HG03060 (cell line): ENCODE data around the gene DGUOK.

Source experiments
- ATAC-seq: cut with Tn5 transposase; IDR thresholded peaks from one replicate; pipeline ENCODE4 v1.9.1; 2021; ENCODE audit warnings: low read depth, moderate number of reproducible peaks; ENCODE audit not compliant: unreplicated experiment

DGUOK gene

DNA sequence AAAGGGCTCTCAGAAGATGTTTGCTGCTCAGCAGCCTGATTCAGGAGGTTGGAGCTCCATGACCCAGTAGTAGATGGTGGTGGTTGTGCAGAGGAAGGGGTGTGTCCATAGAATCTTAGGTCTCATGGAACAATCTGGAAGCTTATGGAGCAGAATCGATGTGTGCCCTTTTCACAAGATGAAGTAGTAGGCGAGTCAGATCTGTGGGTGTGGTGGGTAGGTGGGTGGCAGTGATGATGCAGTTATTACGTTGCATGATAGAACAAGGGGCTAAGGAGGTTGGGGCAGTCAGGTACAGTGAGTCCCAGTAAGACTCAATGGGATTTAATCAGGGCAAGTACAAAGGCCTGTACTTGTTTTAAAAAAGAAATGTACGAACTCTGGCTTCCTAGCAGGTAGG lies 67.1 kb downstream of the DGUOK start:
- ATAC-seq, result no peak

DNA sequence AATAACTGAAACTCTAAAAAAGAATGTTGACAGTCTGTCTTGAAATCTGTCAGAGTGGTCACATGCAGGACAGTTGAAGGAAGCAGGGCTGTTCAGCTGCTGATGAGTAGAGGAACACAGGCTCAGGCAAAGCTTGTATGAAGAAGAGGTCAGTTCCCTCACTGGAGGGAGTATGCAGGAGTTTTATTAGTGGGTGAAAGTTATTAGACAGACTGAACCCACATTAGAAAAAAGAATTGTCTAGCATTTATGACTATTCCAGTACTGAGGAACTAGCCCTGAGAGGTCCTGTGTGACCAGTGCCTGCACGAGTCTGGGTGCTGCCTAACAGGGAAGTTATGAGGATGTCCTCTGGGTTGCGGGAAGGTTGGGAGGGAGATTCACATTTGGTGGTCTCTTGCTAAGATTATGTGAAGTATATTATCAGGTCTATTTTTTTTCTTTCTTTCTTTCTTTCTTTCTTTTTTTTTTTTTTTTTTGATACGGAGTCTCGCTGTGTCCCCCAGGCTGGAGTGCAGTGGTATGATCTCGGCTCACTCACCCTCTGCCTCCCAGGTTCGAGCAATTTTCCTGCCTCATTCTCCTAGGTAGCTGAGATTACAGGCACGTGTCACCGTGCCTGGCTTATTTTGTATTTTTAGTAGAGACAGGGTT lies 67.6 kb downstream of the DGUOK start:
- ATAC-seq, result no peak

DNA sequence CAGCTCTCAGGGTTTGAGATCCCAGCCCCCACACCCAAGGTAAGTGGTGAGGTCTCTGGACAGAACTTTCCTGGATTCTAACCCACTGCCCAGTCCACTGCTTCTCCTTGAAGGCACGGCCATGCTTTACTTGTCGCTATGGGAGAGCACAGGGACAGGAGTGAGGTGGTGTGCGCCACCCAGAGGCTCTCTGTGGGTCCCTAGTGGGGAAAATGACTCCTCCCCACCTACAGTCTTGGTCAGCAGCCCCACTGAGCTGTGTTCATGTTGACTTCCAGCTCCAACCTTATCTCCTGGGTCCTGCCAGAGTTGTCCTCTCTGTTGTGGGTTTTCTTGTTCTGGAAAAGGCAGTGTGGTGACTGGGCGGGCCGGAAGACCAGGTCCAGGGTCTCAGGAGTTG lies 69.1 kb downstream of the DGUOK start:
- no peak for ATAC-seq

DNA sequence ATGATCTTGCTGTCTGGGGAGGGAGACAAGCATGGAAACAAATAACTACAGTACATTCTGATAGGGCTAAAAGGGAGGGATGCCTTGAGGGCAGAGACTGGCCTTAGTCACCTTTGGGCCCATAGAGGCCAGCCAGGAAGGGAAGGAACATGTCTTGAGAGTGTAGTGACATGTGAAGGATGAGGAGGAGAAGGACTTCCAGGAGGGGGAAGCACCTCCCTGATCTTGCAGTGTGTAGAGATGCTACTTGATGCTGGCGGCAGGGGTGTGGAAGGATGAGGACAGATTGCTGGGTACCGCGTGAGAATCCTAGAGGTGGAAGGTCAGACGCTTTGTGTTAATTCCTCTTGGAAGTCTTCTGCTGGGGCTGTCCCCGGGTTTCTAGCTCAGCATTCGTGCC lies 71.1 kb downstream of the DGUOK start:
- ATAC-seq, result no peak

DNA sequence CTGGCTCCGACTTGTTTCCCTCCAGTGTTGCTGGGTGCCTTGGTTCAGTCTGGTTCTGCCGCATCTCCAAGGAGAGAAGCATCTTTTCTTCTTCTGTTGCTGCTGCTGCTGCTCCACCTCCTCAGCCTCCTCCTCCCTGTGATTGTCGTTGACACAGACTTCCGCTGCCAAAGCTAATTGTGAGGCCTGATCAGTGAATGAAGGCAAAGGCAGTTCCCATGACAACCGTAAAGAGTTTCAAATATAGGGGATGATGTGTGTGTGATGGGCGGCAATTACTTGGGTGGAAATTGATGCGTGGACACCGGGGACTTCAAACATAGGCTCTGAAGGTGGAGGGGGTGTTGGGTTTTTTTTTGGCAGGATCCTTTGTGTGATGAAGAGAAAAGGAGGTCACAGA lies 71.8 kb downstream of the DGUOK start:
- no peak for ATAC-seq

DNA sequence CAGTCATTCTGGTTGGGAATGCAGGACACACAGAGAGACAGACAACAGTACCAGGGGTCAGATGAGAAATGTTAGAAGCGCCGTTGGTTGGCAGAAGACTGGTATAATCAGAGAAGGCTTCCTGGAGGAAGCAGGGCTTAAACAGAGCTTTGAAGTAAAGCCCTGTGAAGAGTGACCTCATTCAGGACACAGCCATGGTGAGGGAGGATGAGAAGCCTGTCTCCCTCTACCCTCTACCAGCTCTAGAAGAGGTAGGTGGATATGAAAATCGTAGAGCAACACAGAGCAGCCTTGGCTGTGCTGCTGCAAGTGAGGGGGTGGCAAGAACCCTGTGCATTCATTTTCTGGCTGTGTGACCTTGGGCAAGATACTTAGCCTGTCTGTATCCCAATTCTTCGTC lies 72.3 kb downstream of the DGUOK start:
- no peak for ATAC-seq

DNA sequence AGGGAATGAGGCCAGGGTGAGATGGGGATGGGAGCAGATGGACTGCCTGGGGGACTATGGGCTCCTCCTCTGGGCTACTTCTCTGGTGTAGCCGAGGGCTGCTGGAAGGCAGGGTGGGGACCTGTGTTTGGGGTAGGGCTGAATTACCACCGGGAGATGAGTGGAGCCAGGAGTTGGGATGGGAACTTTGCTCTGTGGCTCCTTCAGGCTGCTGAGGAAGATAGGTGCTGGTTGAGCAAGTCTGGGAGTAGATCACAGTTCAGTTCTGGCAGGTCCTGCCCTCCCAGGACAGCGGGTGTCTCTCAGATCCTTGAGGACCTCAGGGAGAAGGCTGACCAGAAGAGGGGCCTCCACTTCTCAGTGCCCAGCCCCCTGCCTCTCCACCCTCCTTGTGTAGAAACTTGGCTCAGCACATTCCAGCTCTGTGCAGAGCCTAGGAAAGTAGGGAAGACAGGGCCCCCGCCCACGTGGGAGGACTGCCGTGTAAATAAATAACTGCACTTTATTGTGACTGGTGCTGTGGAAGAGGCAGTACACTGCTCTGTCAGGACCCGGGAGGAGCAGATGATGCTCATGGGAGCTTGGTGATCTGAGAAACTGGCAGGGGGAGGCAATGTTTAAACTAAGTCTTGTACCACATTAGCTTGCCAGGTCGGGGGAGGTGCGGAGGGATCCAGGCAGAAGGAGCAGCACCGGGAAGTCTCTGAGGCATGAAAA lies 73.4 kb downstream of the DGUOK start:
- ATAC-seq, result no peak

DNA sequence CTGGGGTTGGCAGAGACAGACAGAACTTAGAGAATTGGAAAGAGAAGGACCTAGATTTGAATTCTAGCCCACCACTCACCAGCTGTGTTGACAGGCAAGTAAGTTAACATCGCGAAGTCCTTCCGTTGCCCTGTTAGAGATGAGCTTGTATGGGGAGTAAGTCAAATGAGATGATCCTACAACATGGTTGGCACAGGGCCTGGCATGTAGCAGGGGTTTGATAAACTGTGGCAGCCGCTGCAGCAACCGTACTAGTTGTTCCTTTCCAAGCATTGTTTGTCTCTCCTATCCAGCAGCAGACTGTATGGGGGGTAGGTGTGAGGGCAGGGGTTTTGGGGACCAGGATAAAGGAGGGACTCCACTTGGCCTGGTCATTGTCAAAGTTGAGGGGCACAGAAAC lies 74.0 kb downstream of the DGUOK start:
- no peak for ATAC-seq

DNA sequence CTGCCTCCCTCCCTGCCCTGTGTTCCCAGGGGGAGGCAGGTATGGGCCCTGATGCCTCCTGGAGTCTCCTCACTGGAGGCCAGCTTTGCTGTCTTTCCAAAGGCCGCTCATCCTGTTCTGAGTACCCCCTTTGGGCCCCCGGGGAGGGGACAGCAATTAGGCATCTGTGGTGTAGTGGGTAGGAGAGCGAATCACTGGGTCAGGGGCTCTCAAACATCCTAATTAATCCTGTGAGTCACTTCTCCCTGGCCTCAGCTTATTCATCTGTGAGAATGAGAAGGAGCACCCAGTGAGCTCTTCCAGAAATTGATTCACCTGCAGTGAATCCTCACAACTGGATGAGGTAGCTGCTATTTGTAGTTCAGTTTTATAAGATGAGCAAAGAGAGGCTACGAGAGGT lies 74.4 kb downstream of the DGUOK start:
- no peak for ATAC-seq

DNA sequence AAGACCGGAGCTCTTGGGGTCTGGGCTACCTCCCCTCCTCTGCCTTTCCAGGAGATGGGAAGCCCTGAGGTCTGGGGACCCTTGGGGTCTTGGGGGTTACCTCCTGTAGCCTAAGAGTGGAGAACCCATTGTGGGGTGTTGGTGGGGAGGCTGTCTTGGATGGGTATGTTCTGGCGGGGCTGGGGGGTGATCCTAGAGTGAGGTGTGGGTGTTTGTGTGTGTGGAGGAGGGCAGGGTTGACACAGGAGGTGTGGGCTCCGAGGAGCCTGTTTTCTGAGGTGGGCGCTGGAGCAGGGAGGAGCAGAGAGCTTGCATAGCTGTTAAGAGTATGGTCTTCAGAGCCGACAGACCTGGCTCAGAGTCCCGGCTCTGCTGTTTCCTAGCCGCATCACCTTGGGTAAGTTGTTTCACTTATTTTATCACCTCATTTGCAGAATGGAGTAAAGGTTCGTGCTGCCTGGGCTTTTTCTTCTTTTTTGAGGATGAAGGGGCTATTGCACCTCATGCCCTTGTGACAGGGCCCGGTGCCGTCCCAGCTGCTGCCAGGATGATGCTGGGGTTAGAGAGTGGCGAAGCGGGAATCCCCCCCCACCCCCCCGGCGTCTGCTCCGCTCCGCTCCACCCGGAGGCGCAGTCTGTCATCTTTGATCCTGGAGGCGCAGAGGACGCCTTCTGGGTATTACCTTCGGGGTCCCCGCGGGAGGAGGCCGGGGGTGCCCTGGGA lies 75.3 kb downstream of the DGUOK start:
- no peak for ATAC-seq

DNA sequence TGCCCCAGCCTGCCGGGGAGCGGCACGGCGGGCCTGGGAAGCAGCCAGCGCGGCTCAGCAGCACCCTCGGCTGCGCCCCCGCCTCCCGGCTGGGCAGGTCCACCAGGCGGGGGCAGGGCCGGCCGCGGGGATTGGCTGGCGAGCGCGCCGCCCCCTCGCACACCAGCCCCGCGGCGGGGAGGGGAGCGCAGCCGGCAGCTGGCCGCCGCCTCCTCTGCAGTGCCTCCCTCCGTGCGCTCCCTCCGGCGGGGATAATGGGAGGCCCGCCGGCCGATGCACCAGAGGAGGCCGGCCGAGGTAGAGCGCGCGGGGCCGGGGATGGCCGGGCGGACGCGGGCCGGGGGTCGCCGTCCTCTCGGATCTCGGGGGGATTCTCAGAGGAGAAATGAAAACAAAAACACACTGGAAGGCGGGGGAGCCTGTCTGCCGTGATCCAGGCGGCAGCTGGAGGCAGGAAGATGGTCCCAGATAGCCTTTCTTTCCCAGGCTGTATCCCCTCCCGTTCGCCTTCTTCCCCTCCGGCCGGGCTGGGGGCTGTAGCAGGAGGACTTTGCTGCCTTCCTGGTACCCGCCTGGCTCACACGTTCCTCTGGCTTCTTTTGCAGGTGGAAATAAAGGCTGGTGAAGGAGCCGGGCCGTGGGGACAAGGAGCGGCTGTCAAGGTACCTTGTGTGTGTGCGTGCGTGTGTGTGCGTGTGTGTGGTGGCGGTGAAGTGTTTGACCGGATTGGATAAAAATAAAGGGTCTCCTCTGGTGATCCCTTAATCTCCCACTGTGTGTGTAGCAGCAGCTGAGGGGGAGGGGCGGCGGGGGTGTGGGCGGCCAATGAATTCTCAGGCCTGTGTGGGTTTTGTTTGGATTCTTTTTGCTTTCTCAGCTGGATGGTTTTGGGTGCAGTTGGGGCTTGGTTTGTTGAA lies 76.1 kb downstream of the DGUOK start:
- no peak for ATAC-seq

DNA sequence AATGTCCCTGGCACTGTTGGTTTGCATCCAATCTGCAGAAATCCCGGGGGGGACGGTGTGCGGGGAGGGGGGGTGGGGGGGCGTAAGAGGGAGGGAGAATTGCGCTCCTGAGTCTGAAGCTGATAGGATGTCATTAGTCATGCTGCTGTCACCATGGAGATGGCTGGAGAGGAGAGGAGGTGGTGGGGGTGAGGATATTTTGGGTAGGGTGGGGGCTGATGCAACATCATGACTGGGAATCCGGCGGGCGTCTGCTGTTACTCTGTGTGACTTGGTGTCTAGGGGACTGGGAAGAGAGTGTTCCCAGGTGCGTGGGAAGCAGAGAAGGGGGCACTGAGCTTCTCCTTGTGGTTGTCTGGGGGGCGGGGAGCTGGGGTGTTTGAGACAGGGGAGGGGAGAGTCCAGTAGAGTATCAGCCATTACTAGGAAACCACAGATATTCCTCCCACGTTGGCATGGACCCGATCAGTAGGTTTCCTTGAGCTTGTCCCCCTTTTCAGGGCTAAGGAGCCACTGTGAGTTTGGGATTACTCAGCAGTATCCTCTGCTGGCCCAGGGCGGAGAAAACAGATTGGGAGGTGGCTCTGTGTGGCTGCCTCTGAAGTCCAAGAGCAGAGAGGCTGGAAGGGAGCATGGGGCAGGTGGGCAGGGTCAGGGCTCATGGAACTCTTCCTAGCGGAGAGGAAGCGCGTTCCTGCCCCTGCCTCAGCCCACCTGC lies 77.0 kb downstream of the DGUOK start:
- no peak for ATAC-seq

DNA sequence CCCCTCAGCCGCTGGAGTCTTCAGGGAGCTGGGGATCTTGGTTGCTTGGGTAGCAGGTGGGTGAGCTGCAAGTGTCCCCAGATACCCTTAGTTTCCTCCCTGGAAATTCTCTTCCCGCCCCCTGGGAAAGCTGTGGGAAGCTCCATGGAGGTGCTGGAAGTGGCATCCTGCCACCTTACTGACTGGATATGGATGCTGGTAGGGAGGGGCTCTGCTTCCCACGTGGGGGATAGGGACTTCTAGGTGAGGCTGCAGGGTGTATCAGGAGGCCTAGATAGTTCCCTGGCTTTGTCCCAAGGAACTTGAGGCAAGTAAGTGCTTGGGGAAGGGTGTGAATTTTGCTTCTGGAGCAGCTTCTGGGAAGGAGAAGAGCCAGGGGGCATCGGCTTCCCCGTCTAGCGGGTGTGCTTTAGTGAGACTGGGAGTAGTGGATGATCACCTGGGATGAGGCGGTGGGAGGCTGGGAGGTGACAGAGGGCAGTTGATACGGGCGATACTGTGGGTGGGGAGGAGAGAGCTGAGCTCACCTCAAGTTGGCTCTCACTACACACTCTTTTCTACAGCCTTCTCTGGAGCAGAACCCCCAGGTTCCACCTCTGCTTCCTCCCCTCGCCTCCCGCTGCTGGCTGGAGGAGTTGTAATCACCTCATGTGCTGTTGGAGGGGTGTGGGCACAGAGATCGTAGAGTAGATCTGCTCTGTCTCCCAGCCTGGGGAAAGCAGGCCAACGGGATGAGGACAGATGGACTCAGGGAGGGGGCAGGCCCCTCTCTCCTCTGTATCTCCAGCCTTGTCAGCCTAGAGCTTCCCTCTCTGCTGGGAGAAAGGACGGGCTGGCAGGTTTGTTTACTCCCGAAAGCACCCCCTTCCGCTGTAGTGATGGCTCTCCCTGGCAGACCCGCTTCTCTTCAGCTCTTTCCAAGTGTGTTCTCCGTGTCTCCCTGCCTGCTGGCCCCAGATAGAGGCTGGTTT lies 77.8 kb downstream of the DGUOK start:
- ATAC-seq, result no peak

DNA sequence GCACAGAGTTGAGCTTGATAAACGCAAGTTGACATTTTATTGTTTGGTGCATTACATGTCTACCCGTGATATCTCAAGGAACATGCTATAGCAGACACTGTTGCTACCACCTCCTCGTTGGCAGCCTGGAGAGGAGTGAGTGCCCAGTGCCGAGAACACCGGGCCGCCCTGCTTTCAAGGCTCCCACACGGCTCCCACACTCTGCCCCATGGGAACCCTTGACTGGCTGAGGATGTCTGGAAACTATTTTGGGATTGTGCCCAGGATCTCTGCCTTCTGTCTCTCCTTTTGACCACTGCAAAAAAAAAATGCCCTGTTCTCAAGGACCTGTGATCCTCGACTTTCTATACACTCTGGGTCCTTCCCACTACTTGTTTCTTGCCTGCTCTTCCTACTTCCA lies 79.1 kb downstream of the DGUOK start:
- ATAC-seq, result no peak

DNA sequence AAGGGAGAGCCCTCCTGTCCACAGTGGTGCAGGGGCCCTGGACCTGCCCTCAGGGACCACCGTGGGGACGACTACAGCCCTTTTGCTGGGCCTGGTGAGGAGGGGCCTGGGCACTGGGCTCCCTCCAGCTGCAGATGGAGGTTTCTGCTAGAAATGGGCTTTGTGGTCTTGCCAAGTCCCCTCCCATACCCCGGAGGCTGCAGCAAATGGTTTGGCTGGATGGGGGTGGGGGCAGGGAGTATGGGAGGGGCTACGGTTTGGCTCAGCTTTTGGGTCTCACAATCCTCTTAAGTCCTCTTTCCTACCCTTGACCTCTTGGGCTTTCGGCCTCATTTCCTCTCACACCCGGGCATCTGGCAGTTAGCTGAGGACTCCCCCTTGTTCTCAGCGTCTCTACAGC lies 79.8 kb downstream of the DGUOK start:
- ATAC-seq, result no peak

DNA sequence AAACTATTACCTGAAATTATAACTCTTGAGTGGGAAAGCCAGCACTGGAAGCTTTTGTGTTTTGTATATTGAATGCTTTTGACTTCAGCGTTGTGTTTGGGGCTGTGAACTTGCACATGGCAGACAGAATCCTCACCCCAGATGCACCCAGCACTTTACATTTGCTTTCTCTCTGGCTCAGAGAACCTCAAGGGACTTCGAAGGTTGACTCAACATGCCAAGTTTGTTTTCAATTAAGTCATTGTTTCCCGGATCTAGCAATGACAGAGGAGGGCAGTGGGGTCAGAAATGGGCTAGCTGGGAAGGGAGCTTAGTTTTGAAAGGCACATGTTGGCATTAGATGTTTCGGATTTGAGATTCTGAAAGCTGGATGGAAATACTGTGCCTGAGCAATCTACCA lies 80.4 kb downstream of the DGUOK start:
- no peak for ATAC-seq

DNA sequence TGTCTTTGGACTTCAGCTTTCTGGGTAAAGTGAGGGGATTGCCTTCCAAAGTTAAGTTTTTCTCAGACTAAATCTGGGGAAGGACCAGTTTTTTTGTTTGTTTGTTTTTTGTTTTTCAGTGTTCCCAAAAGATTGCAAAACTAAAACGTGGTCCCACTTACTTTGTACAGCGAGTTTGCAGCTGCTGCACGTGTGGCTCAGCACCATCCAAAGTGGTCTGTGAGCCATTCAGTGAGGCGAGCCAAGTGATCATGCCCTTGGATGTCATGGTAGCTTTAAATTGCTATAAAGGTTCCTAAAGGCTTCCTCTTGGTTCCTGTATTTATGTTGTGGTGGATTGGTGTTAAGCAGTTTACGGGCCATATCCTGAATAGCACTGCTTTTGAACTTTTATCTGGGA lies 81.0 kb downstream of the DGUOK start:
- no peak for ATAC-seq
